MCF 10A (cell line): ENCODE data around the gene IKZF3. TPM values are rescaled to one million over a fixed set of nuclear protein-coding genes. Genes with fewer than 3 reads are reported as not detected.

ENCODE experiments used
- BruUV-seq: library from RNA; stranded (reverse); fragments of 400-500 nt; replicated peaks from 2 replicates; lab custom pipeline; 2021; lab: Mats Ljungman, UMichigan
- CTCF ChIA-PET: fragments of 300-600 bp; sonication (Branson Sonifier 250); formaldehyde crosslinking; extraction: SDS; loops from one replicate; lab custom pipeline; 2021; ENCODE audit warnings: antibody characterized with exemption, inconsistent platforms; lab: Yijun Ruan, JAX
- POLR2A ChIA-PET: fragments of 300-600, 350-650 bp; sonication (Branson Sonifier 250); formaldehyde crosslinking; extraction: SDS; loops from one replicate; lab custom pipeline; 2020; ENCODE audit warnings: antibody characterized with exemption, inconsistent platforms; lab: Yijun Ruan, JAX
- DNase-seq: peaks from one replicate; pipeline ENCODE4 v3.0.0-alpha.2; 2018; ENCODE audit not compliant: unreplicated experiment
- H3K27ac Mint-ChIP-seq: one replicate; pipeline ENCODE4 v1.8.0; 2022; ENCODE audit warnings: mild to moderate bottlenecking, low read depth, mixed read lengths; ENCODE audit not compliant: unreplicated experiment
- H3K27me3 Mint-ChIP-seq: one replicate; pipeline ENCODE4 v1.8.0; 2022; ENCODE audit warnings: mixed read lengths; ENCODE audit not compliant: insufficient read depth, unreplicated experiment
- H3K36me3 Mint-ChIP-seq: one replicate; pipeline ENCODE4 v1.8.0; 2022; ENCODE audit warnings: mild to moderate bottlenecking, moderate library complexity, mixed read lengths; ENCODE audit not compliant: insufficient read depth, unreplicated experiment
- H3K4me1 Mint-ChIP-seq: one replicate; pipeline ENCODE4 v1.8.0; 2022; ENCODE audit warnings: mixed read lengths; ENCODE audit not compliant: insufficient read depth, unreplicated experiment
- H3K4me3 Mint-ChIP-seq: one replicate; pipeline ENCODE4 v1.8.0; 2022; ENCODE audit warnings: mild to moderate bottlenecking, moderate library complexity, mixed read lengths; ENCODE audit not compliant: unreplicated experiment
- H3K9me3 Mint-ChIP-seq: one replicate; pipeline ENCODE4 v1.8.0; 2022; ENCODE audit warnings: mixed read lengths; ENCODE audit not compliant: unreplicated experiment
- CTCF ChIP-seq: fragments of 200-600 bp; IDR thresholded peaks from one replicate; pipeline ENCODE4 v1.8.0; 2022; ENCODE audit warnings: antibody characterized with exemption, mild to moderate bottlenecking; ENCODE audit not compliant: unreplicated experiment
- intact Hi-C: fragments of 100-400 bp; cut with micrococcal nuclease; formaldehyde crosslinking; loops from 2 replicates; pipeline ENCODE4 v1.14.1; 2022
- total RNA-seq: library from RNA; stranded (reverse); gene quantifications from 2 replicates; pipeline ENCODE4 v1.2.3, GENCODE V29; 2022

IKZF3 gene
- total RNA-seq, 1 experiment from 2014 or later = not detected

- Mint-ChIP-seq H3K9me3 (no peaks in the 10 kb centered on the region), H3K27ac (no peak overlapping the region), H3K36me3 (peaks cover 5% of the 10 kb centered on the region), H3K27me3 (peaks cover 76% of the 10 kb centered on the region), H3K4me1 (no peaks in the 10 kb centered on the region), H3K4me3 (no peak overlapping the region)
- TF ChIP-seq CTCF = no peak
- ChIA-PET CTCF (interaction anchor here (1.0 to 1.7 kb wide), 2 partner anchors 8 to 142 kb away, joined by 4 to 5 read pairs; no protein-coding TSS in a partner anchor), POLR2A (no interaction called here)
- no peak for DNase-seq
- intact Hi-C loops = no loop called here
- no TSS peak for BruUV-seq
These were observed 100.9 kb downstream of the IKZF3 start for GRCh38 chr17:39763051-39763820.

- no TSS peak for BruUV-seq
- no peaks in the 10 kb centered on the region for H3K4me1 Mint-ChIP-seq
- intact Hi-C loops = no loop called here
- no peaks in the 10 kb centered on the region for H3K36me3 Mint-ChIP-seq
- ChIA-PET CTCF (interaction anchor here (0.6 to 1.7 kb wide), 3 partner anchors 91 to 181 kb away, joined by 3 to 5 read pairs (median 4); no protein-coding TSS in a partner anchor), POLR2A (interaction anchor here (0.5 to 1.1 kb wide), 2 partner anchors 32 to 1058 kb away, joined by 3 read pairs; no protein-coding TSS in a partner anchor)
- no peak for TF ChIP-seq CTCF
- H3K27me3 Mint-ChIP-seq = peaks cover 76% of the 10 kb centered on the region
- no peak overlapping the region for H3K27ac Mint-ChIP-seq
- no peaks in the 10 kb centered on the region for H3K9me3 Mint-ChIP-seq
- no peak overlapping the region for H3K4me3 Mint-ChIP-seq
- no peak for DNase-seq
These were observed 102.1 kb downstream of the IKZF3 start for GRCh38 chr17:39761861-39762496.

GRCh38 chr17:39759204-39759603, 104.9 kb downstream of the IKZF3 start:
- ChIA-PET POLR2A (interaction anchor here (1.1 to 2.5 kb wide), 2 partner anchors 11 to 20 kb away, joined by 5 to 13 read pairs; no protein-coding TSS in a partner anchor), CTCF (interaction anchor here (0.6 to 1.9 kb wide), 4 partner anchors 28 to 221 kb away, joined by 3 to 5 read pairs (median 4); partner anchors contain the start of gene PSMD3)
- no peak for DNase-seq
- no peak for TF ChIP-seq CTCF
- no peaks in the 10 kb centered on the region for H3K4me1 Mint-ChIP-seq
- intact Hi-C loops = no loop called here
- peaks cover 71% of the 10 kb centered on the region for H3K27me3 Mint-ChIP-seq
- H3K27ac Mint-ChIP-seq = no peak overlapping the region
- no peaks in the 10 kb centered on the region for H3K9me3 Mint-ChIP-seq
- no peak overlapping the region for H3K4me3 Mint-ChIP-seq
- H3K36me3 Mint-ChIP-seq = no peaks in the 10 kb centered on the region
- BruUV-seq = no TSS peak
